Endothelial cell of umbilical vein (primary cell): Measurements from ENCODE around the gene PTPRK. TPM values are rescaled to one million over a fixed set of nuclear protein-coding genes. Genes with fewer than 3 reads are reported as not detected.

Experiments
- BruUV-seq: library from RNA; stranded (reverse); fragments of 400-500 nt; replicated peaks from 2 replicates; lab custom pipeline; 2021; lab: Mats Ljungman, UMichigan
- CTCF ChIA-PET: fragments of 300-600, 350-600 bp; sonication (Branson Sonifier 250); formaldehyde crosslinking; loops from one replicate; lab custom pipeline; 2021; ENCODE audit warnings: antibody characterized with exemption, inconsistent platforms; lab: Charles Lee
- POLR2A ChIA-PET: fragments of 300-600, 350-600 bp; sonication (Branson Sonifier 250); formaldehyde crosslinking; loops from one replicate; lab custom pipeline; 2021; ENCODE audit warnings: antibody characterized with exemption, inconsistent platforms; lab: Charles Lee
- DNase-seq: peaks from one replicate; pipeline ENCODE4 v3.0.0-alpha.2; 2011; ENCODE audit warnings: low read depth, low spot score
- FAIRE-seq: peaks from 2 replicates; lab custom pipeline; 2011; peaks lifted over from hg19 to GRCh38; lab: Jason Lieb, UNC
- H2AFZ ChIP-seq: 2 replicates; pipeline ENCODE4 v1.6.0; 2012; ENCODE audit warnings: low read depth, low read length, control low read depth, inconsistent platforms
- H3K27ac ChIP-seq: 2 replicates; pipeline ENCODE4 v1.5.1; 2011; ENCODE audit warnings: low read depth, mild to moderate bottlenecking, control low read depth, low read length, moderate library complexity; ENCODE audit not compliant: insufficient read depth
- H3K27me3 ChIP-seq, 2 experiments: 2 replicates each; pipeline versions ENCODE4 v1.6.0 to v1.6.1; 2011; ENCODE audit warnings: low read length in 2 of 2, mixed read lengths in 1 of 2; ENCODE audit not compliant: control insufficient read depth in 2 of 2, insufficient read depth in 2 of 2
- H3K36me3 ChIP-seq, 2 experiments: 2 replicates in 1 of 2; 3 replicates in 1 of 2; pipeline ENCODE4 v1.5.1; 2011; ENCODE audit warnings: low read length in 2 of 2, mild to moderate bottlenecking in 1 of 2, moderate library complexity in 1 of 2; ENCODE audit not compliant: control insufficient read depth in 2 of 2, insufficient read depth in 2 of 2; ENCODE audit errors: extremely low read depth in 1 of 2
- H3K4me1 ChIP-seq: 3 replicates; pipeline ENCODE4 v1.5.1; 2011; ENCODE audit warnings: mild to moderate bottlenecking, low read length; ENCODE audit not compliant: control insufficient read depth, insufficient read depth; ENCODE audit errors: extremely low read depth
- H3K4me2 ChIP-seq: 2 replicates; pipeline ENCODE4 v1.6.1; 2011; ENCODE audit warnings: low read length, control low read depth, mixed read lengths; ENCODE audit not compliant: insufficient read depth
- H3K4me3 ChIP-seq, 3 experiments: fragments of 200-600 bp in 1 of 3; sonication (generic), shearing (Covaris generic) in 1 of 3; replicated peaks in 1 of 3; 2 replicates each; pipeline ENCODE4 v1.5.1; 2011 to 2016; ENCODE audit warnings: control low read depth in 3 of 3, low read length in 3 of 3, mild to moderate bottlenecking in 2 of 3, inconsistent platforms in 1 of 3, low read depth in 1 of 3, moderate library complexity in 1 of 3; ENCODE audit not compliant: insufficient read depth in 1 of 3
- H3K79me2 ChIP-seq: 2 replicates; pipeline ENCODE4 v1.6.0; 2012; ENCODE audit warnings: low read length, inconsistent platforms; ENCODE audit not compliant: control insufficient read depth, insufficient read depth
- H3K9ac ChIP-seq: replicated peaks from 2 replicates; pipeline ENCODE3; 2011; ENCODE audit warnings: low read length, control low read depth; ENCODE audit not compliant: insufficient read depth; ENCODE audit errors: extremely low read depth
- H3K9me1 ChIP-seq: replicated peaks from 3 replicates; pipeline ENCODE4 v1.6.0; 2011; ENCODE audit warnings: mild to moderate bottlenecking, low read length; ENCODE audit not compliant: control insufficient read depth, insufficient read depth; ENCODE audit errors: extremely low read depth
- H3K9me3 ChIP-seq: replicated peaks from 2 replicates; pipeline ENCODE4 v1.5.1; 2012; ENCODE audit warnings: low read length, inconsistent platforms; ENCODE audit not compliant: control insufficient read depth, insufficient read depth
- H4K20me1 ChIP-seq: replicated peaks from 2 replicates; pipeline ENCODE3; 2011; ENCODE audit warnings: mild to moderate bottlenecking, low read length; ENCODE audit not compliant: control insufficient read depth, insufficient read depth; ENCODE audit errors: extremely low read depth
- EZH2 ChIP-seq: IDR thresholded peaks from 2 replicates; pipeline ENCODE4 v1.6.1; 2012; ENCODE audit warnings: borderline replicate concordance, low read depth, mild to moderate bottlenecking, moderate library complexity, low read length, inconsistent platforms; ENCODE audit not compliant: severe bottlenecking
- FOS ChIP-seq: IDR thresholded peaks from 2 replicates; pipeline ENCODE4 v1.6.1; 2011; ENCODE audit warnings: mild to moderate bottlenecking, low read length, moderate library complexity, borderline replicate concordance; ENCODE audit not compliant: insufficient read depth
- GATA2 ChIP-seq: IDR thresholded peaks from 2 replicates; pipeline ENCODE4 v1.7.0; 2011; ENCODE audit warnings: low read depth, mild to moderate bottlenecking, moderate library complexity, mixed read lengths, low read length; ENCODE audit not compliant: insufficient read length, insufficient read depth
- JUN ChIP-seq: IDR thresholded peaks from 2 replicates; pipeline ENCODE4 v1.6.1; 2011; ENCODE audit warnings: borderline replicate concordance, low read depth; ENCODE audit not compliant: insufficient read length, insufficient read depth
- MAX ChIP-seq: IDR thresholded peaks from 2 replicates; pipeline ENCODE4 v1.6.1; 2011; ENCODE audit not compliant: insufficient read depth, insufficient read length
- MYC ChIP-seq: IDR thresholded peaks from one replicate; pipeline ENCODE4 v1.6.1; 2011; ENCODE audit warnings: mild to moderate bottlenecking, low read depth, low read length
- POLR2A ChIP-seq: IDR thresholded peaks from 2 replicates; pipeline ENCODE4 v1.6.1; 2012; ENCODE audit warnings: low read depth, mild to moderate bottlenecking, control low read depth, low read length
- POLR2AphosphoS5 ChIP-seq: IDR thresholded peaks from 2 replicates; pipeline ENCODE4 v1.6.1; 2012; ENCODE audit warnings: low read depth, mild to moderate bottlenecking, control low read depth, low read length, moderate library complexity; ENCODE audit not compliant: insufficient read depth
- dilution Hi-C: fragments of 300-500 bp; cut with MboI; formaldehyde crosslinking; loops from one replicate; pipeline ENCODE4 v1.15.0; 2019; ENCODE audit warnings: low sequenced_read_pairs; ENCODE audit not compliant: extremely low pct_ligation_motif_present
- intact Hi-C: fragments of 100-400 bp; cut with micrococcal nuclease; formaldehyde crosslinking; loops from one replicate; pipeline ENCODE4 v1.10.0; 2022
- polyA plus RNA-seq, 4 experiments: library from polyadenylated mRNA; depleted of rRNA in 3 of 4; stranded (reverse) in 3 of 4; unstranded in 1 of 4; fragments of >200 nt; gene quantifications; 2 replicates each; pipeline versions ENCODE4 v1.2.1 to v1.2.3, GENCODE V29; 2011 to 2012; ENCODE audit warnings: missing spikeins in 1 of 4
- total RNA-seq: library from RNA; stranded (reverse); gene quantifications from 2 replicates; pipeline ENCODE4 v1.2.3, GENCODE V29; 2021
- TF ChIP-seq, protein P1 (sequence below), 2 donors: IDR thresholded peaks; 1 replicate in 1 of 2; 2 replicates in 1 of 2; pipeline ENCODE4 v1.5.1; 2011; ENCODE audit warnings: low read length in 2 of 2, mild to moderate bottlenecking in 2 of 2, moderate library complexity in 2 of 2, control low read depth in 1 of 2, inconsistent platforms in 1 of 2, low read depth in 1 of 2; ENCODE audit not compliant: insufficient read depth in 1 of 2; ENCODE audit errors: extremely low read depth in 1 of 2

The PTPRK gene
- total and polyA plus RNA-seq, 2 donors (not counting 3 experiments of a cell fraction or from before 2014, with no cell fraction given): 15.2 to 74.0 TPM

- peaks cover 2% of the 10 kb centered on the region for H3K4me1 ChIP-seq
- no peaks in the 10 kb centered on the region for H3K27me3 ChIP-seq
- no peak overlapping the region for H3K9ac ChIP-seq
- no peak overlapping the region for H3K4me3 ChIP-seq
- FAIRE-seq (no peak), DNase-seq (no peak)
- dilution Hi-C loops (no loop called here), intact Hi-C loops (no loop called here)
- no peak overlapping the region for H3K27ac ChIP-seq
- ChIA-PET POLR2A (no interaction called here), CTCF (no interaction called here)
- BruUV-seq: no TSS peak
- H3K9me3 ChIP-seq: no peaks in the 10 kb centered on the region
- H3K79me2 ChIP-seq: peaks cover 33% of the 10 kb centered on the region
- peaks cover 4% of the 10 kb centered on the region for H4K20me1 ChIP-seq
- H2AFZ ChIP-seq: no peak overlapping the region
- H3K4me2 ChIP-seq: no peak overlapping the region
- no peaks in the 10 kb centered on the region for H3K9me1 ChIP-seq
- TF ChIP-seq, protein P1, sequence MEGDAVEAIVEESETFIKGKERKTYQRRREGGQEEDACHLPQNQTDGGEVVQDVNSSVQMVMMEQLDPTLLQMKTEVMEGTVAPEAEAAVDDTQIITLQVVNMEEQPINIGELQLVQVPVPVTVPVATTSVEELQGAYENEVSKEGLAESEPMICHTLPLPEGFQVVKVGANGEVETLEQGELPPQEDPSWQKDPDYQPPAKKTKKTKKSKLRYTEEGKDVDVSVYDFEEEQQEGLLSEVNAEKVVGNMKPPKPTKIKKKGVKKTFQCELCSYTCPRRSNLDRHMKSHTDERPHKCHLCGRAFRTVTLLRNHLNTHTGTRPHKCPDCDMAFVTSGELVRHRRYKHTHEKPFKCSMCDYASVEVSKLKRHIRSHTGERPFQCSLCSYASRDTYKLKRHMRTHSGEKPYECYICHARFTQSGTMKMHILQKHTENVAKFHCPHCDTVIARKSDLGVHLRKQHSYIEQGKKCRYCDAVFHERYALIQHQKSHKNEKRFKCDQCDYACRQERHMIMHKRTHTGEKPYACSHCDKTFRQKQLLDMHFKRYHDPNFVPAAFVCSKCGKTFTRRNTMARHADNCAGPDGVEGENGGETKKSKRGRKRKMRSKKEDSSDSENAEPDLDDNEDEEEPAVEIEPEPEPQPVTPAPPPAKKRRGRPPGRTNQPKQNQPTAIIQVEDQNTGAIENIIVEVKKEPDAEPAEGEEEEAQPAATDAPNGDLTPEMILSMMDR (IDR thresholded peaks at IDR 0.05; ENCODE audit: extremely low read depth in 1 of 2, insufficient read depth in 1 of 2, low read depth in 1 of 2, low read length in 2 of 2): no peak
- TF ChIP-seq MYC (no peak), EZH2 (no peak), GATA2 (no peak), POLR2A (no peak)
- no peaks in the 10 kb centered on the region for H3K36me3 ChIP-seq
These were observed 93.3 kb downstream of the PTPRK start for GRCh38 chr6:128427139-128427538.

DNA sequence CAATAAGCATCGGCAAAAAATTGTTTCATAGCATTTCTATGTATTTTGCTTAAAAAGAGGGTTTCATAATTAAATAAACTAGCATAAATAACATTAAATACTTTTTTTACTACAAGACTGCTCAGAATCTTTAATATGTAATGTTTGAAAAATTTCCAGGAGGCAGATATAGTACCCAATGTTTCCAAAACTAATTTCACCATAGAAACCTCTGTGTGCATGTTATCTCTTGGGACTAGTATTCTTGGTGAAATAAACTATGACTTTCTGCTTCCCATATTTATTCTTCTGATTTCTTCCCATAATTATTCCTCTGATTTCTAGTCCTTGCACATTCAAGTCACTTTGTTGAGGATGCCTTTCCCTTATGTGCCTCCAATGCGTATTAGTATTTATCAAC is 94.5 kb downstream of the PTPRK start:
- TF ChIP-seq FOS (no peak), JUN (no peak), MAX (no peak), POLR2AphosphoS5 (no peak), POLR2A (no peak), EZH2 (no peak), GATA2 (no peak), MYC (no peak)
- TF ChIP-seq, protein P1 (IDR thresholded peaks at IDR 0.05; ENCODE audit: extremely low read depth in 1 of 2, insufficient read depth in 1 of 2, low read depth in 1 of 2, low read length in 2 of 2): no peak
- Histone ChIP-seq H3K79me2 (peaks cover 28% of the 10 kb centered on the region), H3K4me2 (no peak overlapping the region), H3K36me3 (no peaks in the 10 kb centered on the region), H2AFZ (no peak overlapping the region), H3K9ac (no peak overlapping the region), H3K27ac (no peak overlapping the region), H3K4me3 (no peak overlapping the region), H4K20me1 (peaks cover 4% of the 10 kb centered on the region), H3K9me3 (no peaks in the 10 kb centered on the region), H3K9me1 (no peaks in the 10 kb centered on the region), H3K4me1 (no peaks in the 10 kb centered on the region), H3K27me3 (no peaks in the 10 kb centered on the region)
- dilution Hi-C loops: no loop called here
- intact Hi-C loops: no loop called here
- no TSS peak for BruUV-seq
- POLR2A ChIA-PET: no interaction called here
- no peak for DNase-seq
- CTCF ChIA-PET: no interaction called here
- no peak for FAIRE-seq
